ENCODE measurements around the gene HOXB7.

Gene HOXB7

GRCh38 chr17:48622857-48623256 lies 12.0 kb upstream of the HOXB7 start:
- no peak for DNase-seq

GRCh38 chr17:48621410-48622392 lies 10.9 kb upstream of the HOXB7 start:
- no peak for DNase-seq

GRCh38 chr17:48620461-48621139 lies 9.8 kb upstream of the HOXB7 start:
- no peak for DNase-seq

GRCh38 chr17:48619826-48620449 lies 9.1 kb upstream of the HOXB7 start:
- no peak for DNase-seq

- peak; percentile 84 for DNase-seq
These were observed 7.6 kb upstream of the HOXB7 start for GRCh38 chr17:48618256-48618896.

- DNase-seq = no peak
These were observed 6.8 kb upstream of the HOXB7 start for GRCh38 chr17:48617471-48618255.

GRCh38 chr17:48616717-48617470 lies 6.1 kb upstream of the HOXB7 start:
- no peak for DNase-seq

- DNase-seq = no peak
These were observed 5.3 kb upstream of the HOXB7 start for GRCh38 chr17:48615963-48616716.

- DNase-seq = no peak
These were observed 4.5 kb upstream of the HOXB7 start, which contains the start of gene HOXB8 for GRCh38 chr17:48615047-48615962. Gene HOXB8, minus strand, starts transcription at chr17:48615292. Its CDS starts 588 bp downstream, at chr17:48614704.

GRCh38 chr17:48613862-48614694 lies 3.3 kb upstream of the HOXB7 start:
- no peak for DNase-seq

GRCh38 chr17:48612854-48613691 lies 2.3 kb upstream of the HOXB7 start:
- no peak for DNase-seq

GRCh38 chr17:48612456-48612853 lies 1.6 kb upstream of the HOXB7 start:
- no peak for DNase-seq

- DNase-seq = no peak
These were observed 1.1 kb upstream of the HOXB7 start for GRCh38 chr17:48611681-48612455.

GRCh38 chr17:48611213-48611612 lies 396 bp upstream of the HOXB7 start:
- DNase-seq = no peak

- DNase-seq = no peak
These were observed 997 bp downstream of the HOXB7 start for GRCh38 chr17:48609759-48610281.

- DNase-seq = no peak
These were observed 1.8 kb downstream of the HOXB7 start for GRCh38 chr17:48609033-48609432.

GRCh38 chr17:48608494-48608834 lies 2.4 kb downstream of the HOXB7 start:
- DNase-seq = no peak

Measured in activated CD4-positive, CD25-positive, alpha-beta regulatory T cell treated with anti-CD3 and anti-CD28 coated beads, Interleukin-2, amount 50 U/mL, for 72 hours (primary cell).